Adrenal gland (tissue), 5 donors: Measurements from ENCODE around the gene ERC2.

Source experiments
- POLR2A ChIP-seq, 2 donors: fragments of 450-650 bp; IDR thresholded peaks; one replicate each; pipeline ENCODE4 v1.6.1; 2017; ENCODE audit warnings: antibody characterized with exemption in 2 of 2, mild to moderate bottlenecking in 2 of 2, moderate library complexity in 1 of 2
- TF ChIP-seq, protein P1 (sequence below), 6 experiments: fragments of 450-650 bp in 4 of 6; fragments of 200-600 bp in 2 of 6; sonication (generic) in 1 of 6; IDR thresholded peaks; 1 replicate in 5 of 6; 2 replicates in 1 of 6; pipeline versions ENCODE4 v1.5.1 to v1.8.0; 2016 to 2021; ENCODE audit warnings: antibody characterized with exemption in 6 of 6, mild to moderate bottlenecking in 2 of 6, moderate library complexity in 1 of 6
- donor health status: DM: no; HTN: no; CAD: no.

- TF ChIP-seq, protein P1, sequence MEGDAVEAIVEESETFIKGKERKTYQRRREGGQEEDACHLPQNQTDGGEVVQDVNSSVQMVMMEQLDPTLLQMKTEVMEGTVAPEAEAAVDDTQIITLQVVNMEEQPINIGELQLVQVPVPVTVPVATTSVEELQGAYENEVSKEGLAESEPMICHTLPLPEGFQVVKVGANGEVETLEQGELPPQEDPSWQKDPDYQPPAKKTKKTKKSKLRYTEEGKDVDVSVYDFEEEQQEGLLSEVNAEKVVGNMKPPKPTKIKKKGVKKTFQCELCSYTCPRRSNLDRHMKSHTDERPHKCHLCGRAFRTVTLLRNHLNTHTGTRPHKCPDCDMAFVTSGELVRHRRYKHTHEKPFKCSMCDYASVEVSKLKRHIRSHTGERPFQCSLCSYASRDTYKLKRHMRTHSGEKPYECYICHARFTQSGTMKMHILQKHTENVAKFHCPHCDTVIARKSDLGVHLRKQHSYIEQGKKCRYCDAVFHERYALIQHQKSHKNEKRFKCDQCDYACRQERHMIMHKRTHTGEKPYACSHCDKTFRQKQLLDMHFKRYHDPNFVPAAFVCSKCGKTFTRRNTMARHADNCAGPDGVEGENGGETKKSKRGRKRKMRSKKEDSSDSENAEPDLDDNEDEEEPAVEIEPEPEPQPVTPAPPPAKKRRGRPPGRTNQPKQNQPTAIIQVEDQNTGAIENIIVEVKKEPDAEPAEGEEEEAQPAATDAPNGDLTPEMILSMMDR (IDR thresholded peaks at IDR 0.05) = no peak
- no peak for TF ChIP-seq POLR2A (IDR thresholded peaks at IDR 0.05)
Measured at GRCh38 chr3:56187051-56187450, 281.2 kb downstream of the ERC2 start.
